Measurements from ENCODE around the gene CTNNA1.
"Not testable (repeated sequence)": the region's sequence is repeated elsewhere in the genome, so short reads cannot be mapped to it uniquely, and the experiment has no call there.

The CTNNA1 gene

GRCh38 chr5:138763037-138763778 is 10.0 kb downstream of the CTNNA1 start:
- Histone ChIP-seq H3K27ac (no peak overlapping the region), H3K4me1 (ENCODE audit: control insufficient read depth in 1 of 2, insufficient read depth in 1 of 2, low read depth in 1 of 2, low read length in 1 of 2) (peaks cover 0 to 5% of the 10 kb centered on the region in 2 experiments), H3K27me3 (no peaks in the 10 kb centered on the region), H3K36me3 (no peaks in the 10 kb centered on the region), H3K4me3 (ENCODE audit: low read depth in 1 of 2, low read length in 1 of 2) (no peak overlapping the region), H3K9me3 (no peaks in the 10 kb centered on the region)
- TF ChIP-seq CTCF (IDR thresholded peaks at IDR 0.05), result no peak

- H3K27ac ChIP-seq, result no peak overlapping the region
- H3K4me1 ChIP-seq (ENCODE audit: control insufficient read depth in 1 of 2, insufficient read depth in 1 of 2, low read depth in 1 of 2, low read length in 1 of 2), result peaks cover 0 to 5% of the 10 kb centered on the region in 2 experiments
- H3K4me3 ChIP-seq (ENCODE audit: low read depth in 1 of 2, low read length in 1 of 2), result no peak overlapping the region
- no peaks in the 10 kb centered on the region for H3K36me3 ChIP-seq
- H3K9me3 ChIP-seq, result no peaks in the 10 kb centered on the region
- H3K27me3 ChIP-seq, result no peaks in the 10 kb centered on the region
- TF ChIP-seq CTCF (IDR thresholded peaks at IDR 0.05), result no peak
Observed at GRCh38 chr5:138770291-138770690, 17.1 kb downstream of the CTNNA1 start.

GRCh38 chr5:138770977-138771376 is 17.8 kb downstream of the CTNNA1 start:
- H3K4me3 ChIP-seq (ENCODE audit: low read depth in 1 of 2, low read length in 1 of 2), result no peak overlapping the region
- no peak for TF ChIP-seq CTCF (IDR thresholded peaks at IDR 0.05)

GRCh38 chr5:138772986-138773594 is 19.9 kb downstream of the CTNNA1 start:
- H3K27ac ChIP-seq, result no peak overlapping the region
- no peaks in the 10 kb centered on the region for H3K36me3 ChIP-seq
- no peak overlapping the region for H3K4me3 ChIP-seq (ENCODE audit: low read depth in 1 of 2, low read length in 1 of 2)
- H3K9me3 ChIP-seq, result no peaks in the 10 kb centered on the region
- TF ChIP-seq CTCF (IDR thresholded peaks at IDR 0.05), result no peak
- H3K4me1 ChIP-seq (ENCODE audit: control insufficient read depth in 1 of 2, insufficient read depth in 1 of 2, low read depth in 1 of 2, low read length in 1 of 2), result no peaks in the 10 kb centered on the region
- no peaks in the 10 kb centered on the region for H3K27me3 ChIP-seq

More at GRCh38 chr5:138770977-138771376, 17.8 kb downstream of the CTNNA1 start:
- H3K27me3 ChIP-seq, result no peaks in the 10 kb centered on the region
- H3K36me3 ChIP-seq, result no peaks in the 10 kb centered on the region
- H3K9me3 ChIP-seq, result no peaks in the 10 kb centered on the region
- H3K27ac ChIP-seq, result no peak overlapping the region
- peaks cover 0 to 5% of the 10 kb centered on the region in 2 experiments for H3K4me1 ChIP-seq (ENCODE audit: control insufficient read depth in 1 of 2, insufficient read depth in 1 of 2, low read depth in 1 of 2, low read length in 1 of 2)

GRCh38 chr5:138773624-138774023 is 20.4 kb downstream of the CTNNA1 start:
- not testable (repeated sequence) for H3K36me3 ChIP-seq; H3K4me3 ChIP-seq (ENCODE audit: low read depth in 1 of 2, low read length in 1 of 2); H3K27me3 ChIP-seq; H3K4me1 ChIP-seq (ENCODE audit: control insufficient read depth in 1 of 2, insufficient read depth in 1 of 2, low read depth in 1 of 2, low read length in 1 of 2); H3K9me3 ChIP-seq; H3K27ac ChIP-seq

GRCh38 chr5:138775034-138775433 is 21.8 kb downstream of the CTNNA1 start:
- no peaks in the 10 kb centered on the region for H3K9me3 ChIP-seq
- no peaks in the 10 kb centered on the region for H3K36me3 ChIP-seq
- H3K27me3 ChIP-seq, result no peaks in the 10 kb centered on the region
- no peak overlapping the region for H3K4me3 ChIP-seq (ENCODE audit: low read depth in 1 of 2, low read length in 1 of 2)
- H3K4me1 ChIP-seq (ENCODE audit: control insufficient read depth in 1 of 2, insufficient read depth in 1 of 2, low read depth in 1 of 2, low read length in 1 of 2), result no peaks in the 10 kb centered on the region
- TF ChIP-seq CTCF (IDR thresholded peaks at IDR 0.05), result no peak
- no peak overlapping the region for H3K27ac ChIP-seq
